Hepatocyte (in vitro differentiated cells): ENCODE data around the gene C9orf152.

Experiments used
- EZH2phosphoT487 ChIP-seq: fragments of 200-600 bp; sonication (generic); IDR thresholded peaks from one replicate; pipeline ENCODE4 v1.6.1; 2018; ENCODE audit warnings: antibody characterized with exemption, mild to moderate bottlenecking, low read depth, moderate library complexity; ENCODE audit not compliant: unreplicated experiment, severe bottlenecking
- TF ChIP-seq, protein P1 (sequence below): fragments of 200-600 bp; sonication (generic); IDR thresholded peaks from 2 replicates; pipeline ENCODE4 v1.5.1; 2016; ENCODE audit warnings: antibody characterized with exemption, mild to moderate bottlenecking; ENCODE audit not compliant: poor library complexity

GRCh38 chr9:110198357-110198756, 9.6 kb downstream of the C9orf152 start:
- TF ChIP-seq EZH2phosphoT487, result no peak
- TF ChIP-seq, protein P1, sequence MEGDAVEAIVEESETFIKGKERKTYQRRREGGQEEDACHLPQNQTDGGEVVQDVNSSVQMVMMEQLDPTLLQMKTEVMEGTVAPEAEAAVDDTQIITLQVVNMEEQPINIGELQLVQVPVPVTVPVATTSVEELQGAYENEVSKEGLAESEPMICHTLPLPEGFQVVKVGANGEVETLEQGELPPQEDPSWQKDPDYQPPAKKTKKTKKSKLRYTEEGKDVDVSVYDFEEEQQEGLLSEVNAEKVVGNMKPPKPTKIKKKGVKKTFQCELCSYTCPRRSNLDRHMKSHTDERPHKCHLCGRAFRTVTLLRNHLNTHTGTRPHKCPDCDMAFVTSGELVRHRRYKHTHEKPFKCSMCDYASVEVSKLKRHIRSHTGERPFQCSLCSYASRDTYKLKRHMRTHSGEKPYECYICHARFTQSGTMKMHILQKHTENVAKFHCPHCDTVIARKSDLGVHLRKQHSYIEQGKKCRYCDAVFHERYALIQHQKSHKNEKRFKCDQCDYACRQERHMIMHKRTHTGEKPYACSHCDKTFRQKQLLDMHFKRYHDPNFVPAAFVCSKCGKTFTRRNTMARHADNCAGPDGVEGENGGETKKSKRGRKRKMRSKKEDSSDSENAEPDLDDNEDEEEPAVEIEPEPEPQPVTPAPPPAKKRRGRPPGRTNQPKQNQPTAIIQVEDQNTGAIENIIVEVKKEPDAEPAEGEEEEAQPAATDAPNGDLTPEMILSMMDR, result no peak
